GM12864 (cell line): ENCODE measurements around the gene NUTF2.
A peak's percentile ranks its signal among the peaks of the same experiment; 100 is the strongest.

Experiments
- DNase-seq: peaks from one replicate; pipeline ENCODE4 v3.0.0-alpha.2; 2011; ENCODE audit warnings: low read depth
- H3K4me3 ChIP-seq: 2 replicates; pipeline ENCODE4 v1.5.1; 2011; ENCODE audit warnings: mild to moderate bottlenecking, low read depth, low read length, control low read depth
- CTCF ChIP-seq: IDR thresholded peaks from 2 replicates; pipeline ENCODE4 v1.5.1; 2011; ENCODE audit warnings: low read depth, mild to moderate bottlenecking, moderate library complexity, low read length, control low read depth, inconsistent platforms; ENCODE audit errors: missing control alignments

Gene NUTF2

GRCh38 chr16:67873435-67874370 lies 27.0 kb downstream of the NUTF2 start:
- no peak for DNase-seq

GRCh38 chr16:67874372-67874771 lies 27.6 kb downstream of the NUTF2 start:
- DNase-seq = no peak
- TF ChIP-seq CTCF = no peak
- H3K4me3 ChIP-seq = peak overlapping the region; percentile 70

More at GRCh38 chr16:67873435-67874370, 27.0 kb downstream of the NUTF2 start:
- no peak for TF ChIP-seq CTCF
- peak overlapping the region; percentile 70 for H3K4me3 ChIP-seq

GRCh38 chr16:67877064-67877463 lies 30.3 kb downstream of the NUTF2 start:
- DNase-seq = no peak
- no peak overlapping the region for H3K4me3 ChIP-seq

GRCh38 chr16:67878232-67878631 lies 31.5 kb downstream of the NUTF2 start:
- TF ChIP-seq CTCF = no peak
- no peak for DNase-seq
- no peak overlapping the region for H3K4me3 ChIP-seq

More at GRCh38 chr16:67877064-67877463, 30.3 kb downstream of the NUTF2 start:
- no peak for TF ChIP-seq CTCF

GRCh38 chr16:67878846-67879245 lies 32.1 kb downstream of the NUTF2 start:
- TF ChIP-seq CTCF = no peak
- no peak for DNase-seq
- H3K4me3 ChIP-seq = no peak overlapping the region

- H3K4me3 ChIP-seq = no peak overlapping the region
- no peak for TF ChIP-seq CTCF
- DNase-seq = no peak
These were observed 32.7 kb downstream of the NUTF2 start for GRCh38 chr16:67879462-67879861.
